ENCODE measurements around the gene CEMP1.
"Not testable (repeated sequence)": the region's sequence is repeated elsewhere in the genome, so short reads cannot be mapped to it uniquely, and the experiment has no call there.

DNA sequence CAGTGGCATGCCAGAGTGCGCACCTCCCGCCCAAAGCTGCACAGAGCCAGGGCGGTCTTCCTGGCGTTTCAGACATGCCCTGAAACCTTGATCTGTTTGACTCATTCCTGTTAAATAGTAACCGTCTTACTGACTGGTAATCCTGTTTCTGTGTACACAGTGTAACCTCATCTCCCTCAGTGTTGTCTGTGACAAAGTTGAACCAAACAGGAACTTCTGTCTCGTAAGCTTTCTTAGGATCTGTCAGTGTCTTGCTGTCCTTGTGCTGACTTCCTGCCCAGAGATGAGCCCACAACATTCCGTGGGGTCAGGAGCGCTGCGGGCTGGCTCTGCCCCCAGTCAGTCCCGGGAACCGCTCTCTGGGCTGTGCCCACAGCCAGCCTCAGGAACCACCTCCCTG, 37.4 kb upstream of the CEMP1 start:
- TF ChIP-seq, protein P1, sequence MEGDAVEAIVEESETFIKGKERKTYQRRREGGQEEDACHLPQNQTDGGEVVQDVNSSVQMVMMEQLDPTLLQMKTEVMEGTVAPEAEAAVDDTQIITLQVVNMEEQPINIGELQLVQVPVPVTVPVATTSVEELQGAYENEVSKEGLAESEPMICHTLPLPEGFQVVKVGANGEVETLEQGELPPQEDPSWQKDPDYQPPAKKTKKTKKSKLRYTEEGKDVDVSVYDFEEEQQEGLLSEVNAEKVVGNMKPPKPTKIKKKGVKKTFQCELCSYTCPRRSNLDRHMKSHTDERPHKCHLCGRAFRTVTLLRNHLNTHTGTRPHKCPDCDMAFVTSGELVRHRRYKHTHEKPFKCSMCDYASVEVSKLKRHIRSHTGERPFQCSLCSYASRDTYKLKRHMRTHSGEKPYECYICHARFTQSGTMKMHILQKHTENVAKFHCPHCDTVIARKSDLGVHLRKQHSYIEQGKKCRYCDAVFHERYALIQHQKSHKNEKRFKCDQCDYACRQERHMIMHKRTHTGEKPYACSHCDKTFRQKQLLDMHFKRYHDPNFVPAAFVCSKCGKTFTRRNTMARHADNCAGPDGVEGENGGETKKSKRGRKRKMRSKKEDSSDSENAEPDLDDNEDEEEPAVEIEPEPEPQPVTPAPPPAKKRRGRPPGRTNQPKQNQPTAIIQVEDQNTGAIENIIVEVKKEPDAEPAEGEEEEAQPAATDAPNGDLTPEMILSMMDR (IDR thresholded peaks at IDR 0.05) = not testable (repeated sequence)
- TF ChIP-seq EZH2 (IDR thresholded peaks at IDR 0.05) = not testable (repeated sequence)

All from neural progenitor cell (in vitro differentiated cells).